Measurements from ENCODE around the gene CD74.

Gene CD74

GRCh38 chr5:150448334-150448733 lies 35.6 kb upstream of the CD74 start:
- CTCF ChIA-PET = no interaction called here
- H3K27ac Mint-ChIP-seq = peak overlapping the region; percentile 99
- H3K27me3 Mint-ChIP-seq = no peaks in the 10 kb centered on the region
- H3K4me1 Mint-ChIP-seq = peaks cover 35% of the 10 kb centered on the region
- peaks cover 49% of the 10 kb centered on the region for H3K36me3 Mint-ChIP-seq
- no peak for DNase-seq
- peaks cover 1% of the 10 kb centered on the region for H3K9me3 Mint-ChIP-seq
- H3K4me3 Mint-ChIP-seq = peak overlapping the region; percentile 95

- no peaks in the 10 kb centered on the region for H3K27me3 Mint-ChIP-seq
- H3K36me3 Mint-ChIP-seq = peaks cover 53% of the 10 kb centered on the region
- H3K27ac Mint-ChIP-seq = peak overlapping the region; percentile 34
- CTCF ChIA-PET = no interaction called here
- H3K4me3 Mint-ChIP-seq = peak overlapping the region; percentile 95
- DNase-seq = no peak
- H3K9me3 Mint-ChIP-seq = peaks cover 1% of the 10 kb centered on the region
- H3K4me1 Mint-ChIP-seq = peaks cover 35% of the 10 kb centered on the region
These were observed 34.5 kb upstream of the CD74 start for GRCh38 chr5:150447188-150447587.

- Mint-ChIP-seq H3K9me3 (peaks cover 1% of the 10 kb centered on the region), H3K36me3 (peaks cover 56% of the 10 kb centered on the region), H3K27me3 (no peaks in the 10 kb centered on the region), H3K4me1 (peaks cover 35% of the 10 kb centered on the region), H3K4me3 (no peak overlapping the region), H3K27ac (no peak overlapping the region)
- DNase-seq = no peak
- CTCF ChIA-PET = no interaction called here
These were observed 33.9 kb upstream of the CD74 start for GRCh38 chr5:150446583-150446982.

GRCh38 chr5:150446088-150446487 lies 33.4 kb upstream of the CD74 start:
- H3K4me3 Mint-ChIP-seq = no peak overlapping the region
- CTCF ChIA-PET = no interaction called here
- H3K27ac Mint-ChIP-seq = no peak overlapping the region
- H3K9me3 Mint-ChIP-seq = peaks cover 1% of the 10 kb centered on the region
- no peaks in the 10 kb centered on the region for H3K27me3 Mint-ChIP-seq
- no peak for DNase-seq
- H3K4me1 Mint-ChIP-seq = peaks cover 35% of the 10 kb centered on the region
- peaks cover 58% of the 10 kb centered on the region for H3K36me3 Mint-ChIP-seq

GRCh38 chr5:150444770-150445169 lies 32.1 kb upstream of the CD74 start:
- no peaks in the 10 kb centered on the region for H3K9me3 Mint-ChIP-seq
- no peak for DNase-seq
- H3K27me3 Mint-ChIP-seq = no peaks in the 10 kb centered on the region
- peaks cover 32% of the 10 kb centered on the region for H3K4me1 Mint-ChIP-seq
- peaks cover 60% of the 10 kb centered on the region for H3K36me3 Mint-ChIP-seq
- no peak overlapping the region for H3K4me3 Mint-ChIP-seq
- no peak overlapping the region for H3K27ac Mint-ChIP-seq
- CTCF ChIA-PET = no interaction called here

GRCh38 chr5:150443242-150444075 lies 30.7 kb upstream of the CD74 start:
- Mint-ChIP-seq H3K36me3 (peaks cover 54% of the 10 kb centered on the region), H3K4me1 (peaks cover 29% of the 10 kb centered on the region), H3K27me3 (no peaks in the 10 kb centered on the region), H3K27ac (no peak overlapping the region), H3K4me3 (no peak overlapping the region), H3K9me3 (no peaks in the 10 kb centered on the region)
- DNase-seq = no peak
- CTCF ChIA-PET = no interaction called here

- H3K9me3 Mint-ChIP-seq = no peaks in the 10 kb centered on the region
- H3K4me1 Mint-ChIP-seq = peaks cover 21% of the 10 kb centered on the region
- H3K4me3 Mint-ChIP-seq = no peak overlapping the region
- no peak overlapping the region for H3K27ac Mint-ChIP-seq
- H3K36me3 Mint-ChIP-seq = peaks cover 46% of the 10 kb centered on the region
- DNase-seq = no peak
- CTCF ChIA-PET = interaction anchor here (0.7 kb wide), 1 partner anchor 15 kb away, joined by 3 read pairs; no protein-coding TSS in a partner anchor
- H3K27me3 Mint-ChIP-seq = no peaks in the 10 kb centered on the region
These were observed 30.0 kb upstream of the CD74 start for GRCh38 chr5:150442699-150443080.

- peaks cover 18% of the 10 kb centered on the region for H3K4me1 Mint-ChIP-seq
- H3K4me3 Mint-ChIP-seq = no peak overlapping the region
- CTCF ChIA-PET = interaction anchor here (0.7 kb wide), 1 partner anchor 15 kb away, joined by 3 read pairs; no protein-coding TSS in a partner anchor
- H3K27ac Mint-ChIP-seq = no peak overlapping the region
- H3K27me3 Mint-ChIP-seq = peaks cover 1% of the 10 kb centered on the region
- H3K36me3 Mint-ChIP-seq = peaks cover 40% of the 10 kb centered on the region
- H3K9me3 Mint-ChIP-seq = no peaks in the 10 kb centered on the region
- DNase-seq = no peak
These were observed 29.3 kb upstream of the CD74 start for GRCh38 chr5:150441813-150442698.

- no peaks in the 10 kb centered on the region for H3K9me3 Mint-ChIP-seq
- CTCF ChIA-PET = no interaction called here
- H3K36me3 Mint-ChIP-seq = peaks cover 31% of the 10 kb centered on the region
These were observed 28.5 kb upstream of the CD74 start for GRCh38 chr5:150440948-150441812.

GRCh38 chr5:150438873-150439546 lies 26.3 kb upstream of the CD74 start:
- CTCF ChIA-PET = interaction anchor here (1.4 to 1.5 kb wide), 2 partner anchors 11 to 22 kb away, joined by 3 read pairs; partner anchors contain the start of gene RPS14
- no peak overlapping the region for H3K27ac Mint-ChIP-seq
- no peak overlapping the region for H3K4me3 Mint-ChIP-seq
- peaks cover 18% of the 10 kb centered on the region for H3K36me3 Mint-ChIP-seq
- peaks cover 11% of the 10 kb centered on the region for H3K27me3 Mint-ChIP-seq
- no peaks in the 10 kb centered on the region for H3K9me3 Mint-ChIP-seq
- H3K4me1 Mint-ChIP-seq = peaks cover 15% of the 10 kb centered on the region
- DNase-seq = no peak

More at GRCh38 chr5:150440948-150441812, 28.5 kb upstream of the CD74 start:
- H3K4me1 Mint-ChIP-seq = peaks cover 17% of the 10 kb centered on the region
- no peak for DNase-seq
- H3K4me3 Mint-ChIP-seq = no peak overlapping the region
- peaks cover 9% of the 10 kb centered on the region for H3K27me3 Mint-ChIP-seq
- no peak overlapping the region for H3K27ac Mint-ChIP-seq

- Mint-ChIP-seq H3K4me1 (peaks cover 15% of the 10 kb centered on the region), H3K4me3 (no peak overlapping the region), H3K36me3 (peaks cover 3% of the 10 kb centered on the region), H3K27me3 (peaks cover 11% of the 10 kb centered on the region), H3K9me3 (no peaks in the 10 kb centered on the region), H3K27ac (peak overlapping the region; percentile 15)
- CTCF ChIA-PET = interaction anchor here (0.6 to 2.7 kb wide), 13 partner anchors 10 to 852 kb away, joined by 3 to 17 read pairs (median 4); partner anchors contain the start of genes CD74 and RPS14
- DNase-seq = peak; percentile 95
These were observed 23.5 kb upstream of the CD74 start for GRCh38 chr5:150436141-150436680.

- peaks cover 16% of the 10 kb centered on the region for H3K27me3 Mint-ChIP-seq
- no peaks in the 10 kb centered on the region for H3K9me3 Mint-ChIP-seq
- DNase-seq = no peak
- H3K4me1 Mint-ChIP-seq = peaks cover 15% of the 10 kb centered on the region
- CTCF ChIA-PET = interaction anchor here (1.2 to 2.7 kb wide), 2 partner anchors 24 to 36 kb away, joined by 3 to 15 read pairs; no protein-coding TSS in a partner anchor
- H3K36me3 Mint-ChIP-seq = no peaks in the 10 kb centered on the region
- H3K27ac Mint-ChIP-seq = no peak overlapping the region
- H3K4me3 Mint-ChIP-seq = no peak overlapping the region
These were observed 21.8 kb upstream of the CD74 start for GRCh38 chr5:150434464-150434863.

GRCh38 chr5:150431574-150431973 lies 18.9 kb upstream of the CD74 start:
- H3K4me1 Mint-ChIP-seq = peaks cover 9% of the 10 kb centered on the region
- DNase-seq = no peak
- CTCF ChIA-PET = no interaction called here
- H3K4me3 Mint-ChIP-seq = no peak overlapping the region
- H3K27ac Mint-ChIP-seq = no peak overlapping the region
- peaks cover 19% of the 10 kb centered on the region for H3K27me3 Mint-ChIP-seq
- no peaks in the 10 kb centered on the region for H3K36me3 Mint-ChIP-seq
- no peaks in the 10 kb centered on the region for H3K9me3 Mint-ChIP-seq

Measured in activated naive CD4-positive, alpha-beta T cell treated with anti-CD3 and anti-CD28 coated beads, Interleukin-2, amount 10 ng/mL, durations not matched to agents 7 days and 5 days (primary cell).